ENCODE data around the gene HDAC4. TPM values are rescaled to one million over a fixed set of nuclear protein-coding genes. Genes with fewer than 3 reads are reported as not detected.

Gene HDAC4
- total RNA-seq, 1 donor from 2014 or later: 11.8 TPM

GRCh38 chr2:239420082-239420481 lies 19.3 kb upstream of the HDAC4 start:
- FAIRE-seq: no peak
- H3K27me3 Mint-ChIP-seq (ENCODE audit: low read depth, unreplicated experiment): peaks cover 6% of the 10 kb centered on the region
- Histone ChIP-seq H3K4me2 (ENCODE audit: low read length) (no peak overlapping the region), H3K4me3 (ENCODE audit: insufficient read depth, low read depth, low read length) (no peak overlapping the region), H3K79me2 (ENCODE audit: insufficient read depth, low read length) (no peaks in the 10 kb centered on the region), H4K20me1 (ENCODE audit: insufficient read depth, low read length) (no peaks in the 10 kb centered on the region), H3K9me3 (ENCODE audit: insufficient read depth, low read depth, low read length) (no peaks in the 10 kb centered on the region), H3K4me1 (ENCODE audit: insufficient read depth, low read length) (no peaks in the 10 kb centered on the region), H3K36me3 (ENCODE audit: insufficient read depth, low read length) (no peaks in the 10 kb centered on the region), H3K9ac (ENCODE audit: low read length) (no peak overlapping the region), H3K27ac (ENCODE audit: low read depth, low read length) (no peak overlapping the region), H3K27me3 (ENCODE audit: insufficient read depth, low read length) (peaks cover 6% of the 10 kb centered on the region), H2AFZ (ENCODE audit: low read depth, low read length) (no peak overlapping the region)
- no peaks in the 10 kb centered on the region for H3K4me1 Mint-ChIP-seq (ENCODE audit: low read depth, unreplicated experiment)
- no peak for DNase-seq (ENCODE audit: low read depth)
- no peak overlapping the region for H3K4me3 Mint-ChIP-seq (ENCODE audit: unreplicated experiment)
- no peak for TF ChIP-seq EZH2 (IDR thresholded peaks at IDR 0.05; ENCODE audit: insufficient read depth, low read length)
- no peak for TF ChIP-seq CTCF (IDR thresholded peaks at IDR 0.05; ENCODE audit: insufficient read depth, low read depth, low read length)
- H3K36me3 Mint-ChIP-seq (ENCODE audit: low read depth, unreplicated experiment): no peaks in the 10 kb centered on the region
- H3K27ac Mint-ChIP-seq (ENCODE audit: unreplicated experiment): no peak overlapping the region
- H3K9me3 Mint-ChIP-seq (ENCODE audit: unreplicated experiment): peaks cover 3% of the 10 kb centered on the region

- H3K4me3 ChIP-seq (ENCODE audit: insufficient read depth, low read depth, low read length): no peak overlapping the region
- Mint-ChIP-seq H3K36me3 (ENCODE audit: low read depth, unreplicated experiment) (no peaks in the 10 kb centered on the region), H3K4me3 (ENCODE audit: unreplicated experiment) (no peak overlapping the region), H3K27me3 (ENCODE audit: low read depth, unreplicated experiment) (peaks cover 6% of the 10 kb centered on the region), H3K9me3 (ENCODE audit: unreplicated experiment) (peaks cover 3% of the 10 kb centered on the region), H3K27ac (ENCODE audit: unreplicated experiment) (no peak overlapping the region), H3K4me1 (ENCODE audit: low read depth, unreplicated experiment) (no peaks in the 10 kb centered on the region)
- no peak overlapping the region for H3K9ac ChIP-seq (ENCODE audit: low read length)
- no peak for DNase-seq (ENCODE audit: low read depth)
- H3K27me3 ChIP-seq (ENCODE audit: insufficient read depth, low read length): peaks cover 6% of the 10 kb centered on the region
- no peaks in the 10 kb centered on the region for H4K20me1 ChIP-seq (ENCODE audit: insufficient read depth, low read length)
- FAIRE-seq: no peak
- no peaks in the 10 kb centered on the region for H3K79me2 ChIP-seq (ENCODE audit: insufficient read depth, low read length)
- no peak overlapping the region for H3K27ac ChIP-seq (ENCODE audit: low read depth, low read length)
- TF ChIP-seq CTCF (IDR thresholded peaks at IDR 0.05; ENCODE audit: insufficient read depth, low read depth, low read length): no peak
- TF ChIP-seq EZH2 (IDR thresholded peaks at IDR 0.05; ENCODE audit: insufficient read depth, low read length): no peak
- H2AFZ ChIP-seq (ENCODE audit: low read depth, low read length): no peak overlapping the region
- no peaks in the 10 kb centered on the region for H3K36me3 ChIP-seq (ENCODE audit: insufficient read depth, low read length)
- H3K9me3 ChIP-seq (ENCODE audit: insufficient read depth, low read depth, low read length): no peaks in the 10 kb centered on the region
- no peaks in the 10 kb centered on the region for H3K4me1 ChIP-seq (ENCODE audit: insufficient read depth, low read length)
- H3K4me2 ChIP-seq (ENCODE audit: low read length): no peak overlapping the region
These were observed 18.1 kb upstream of the HDAC4 start for GRCh38 chr2:239418918-239419317.

- Histone ChIP-seq H3K79me2 (ENCODE audit: insufficient read depth, low read length) (no peaks in the 10 kb centered on the region), H3K4me3 (ENCODE audit: insufficient read depth, low read depth, low read length) (no peak overlapping the region), H4K20me1 (ENCODE audit: insufficient read depth, low read length) (no peaks in the 10 kb centered on the region), H3K27me3 (ENCODE audit: insufficient read depth, low read length) (no peaks in the 10 kb centered on the region), H3K27ac (ENCODE audit: low read depth, low read length) (no peak overlapping the region), H3K9ac (ENCODE audit: low read length) (no peak overlapping the region), H3K4me2 (ENCODE audit: low read length) (no peak overlapping the region), H3K36me3 (ENCODE audit: insufficient read depth, low read length) (no peaks in the 10 kb centered on the region), H3K9me3 (ENCODE audit: insufficient read depth, low read depth, low read length) (peaks cover 6% of the 10 kb centered on the region), H2AFZ (ENCODE audit: low read depth, low read length) (no peak overlapping the region), H3K4me1 (ENCODE audit: insufficient read depth, low read length) (no peaks in the 10 kb centered on the region)
- no peak for DNase-seq (ENCODE audit: low read depth)
- no peak for TF ChIP-seq CTCF (IDR thresholded peaks at IDR 0.05; ENCODE audit: insufficient read depth, low read depth, low read length)
- TF ChIP-seq EZH2 (IDR thresholded peaks at IDR 0.05; ENCODE audit: insufficient read depth, low read length): no peak
- Mint-ChIP-seq H3K36me3 (ENCODE audit: low read depth, unreplicated experiment) (no peaks in the 10 kb centered on the region), H3K4me1 (ENCODE audit: low read depth, unreplicated experiment) (no peaks in the 10 kb centered on the region), H3K27me3 (ENCODE audit: low read depth, unreplicated experiment) (peaks cover 18% of the 10 kb centered on the region), H3K9me3 (ENCODE audit: unreplicated experiment) (peaks cover 10% of the 10 kb centered on the region), H3K27ac (ENCODE audit: unreplicated experiment) (no peak overlapping the region), H3K4me3 (ENCODE audit: unreplicated experiment) (no peak overlapping the region)
- FAIRE-seq: no peak
These were observed 12.2 kb upstream of the HDAC4 start for GRCh38 chr2:239412905-239413603.
